HUES6 (cell line): ENCODE results near the gene LRRC27.
"Not testable (repeated sequence)": the region's sequence is repeated elsewhere in the genome, so short reads cannot be mapped to it uniquely, and the experiment has no call there.

ENCODE experiments used
- H3K27ac ChIP-seq: 2 replicates; pipeline ENCODE4 v1.7.0; 2013; ENCODE audit warnings: low read depth, mild to moderate bottlenecking, low read length, inconsistent platforms
- H3K27me3 ChIP-seq: 2 replicates; pipeline ENCODE4 v1.6.1; 2013; ENCODE audit warnings: low read length; ENCODE audit not compliant: control insufficient read depth, insufficient read depth
- H3K36me3 ChIP-seq: 2 replicates; pipeline ENCODE4 v1.6.1; 2013; ENCODE audit warnings: low read length; ENCODE audit not compliant: control insufficient read depth, insufficient read depth
- H3K4me1 ChIP-seq: 2 replicates; pipeline ENCODE4 v1.6.1; 2013; ENCODE audit warnings: low read length; ENCODE audit not compliant: control insufficient read depth, insufficient read depth
- H3K4me3 ChIP-seq: 2 replicates; pipeline ENCODE4 v1.5.1; 2013; ENCODE audit warnings: low read depth, low read length
- H3K9ac ChIP-seq: one replicate; pipeline ENCODE4 v1.6.1; 2013; ENCODE audit warnings: mild to moderate bottlenecking, low read length
- H3K9me3 ChIP-seq: 2 replicates; pipeline ENCODE4 v1.6.1; 2013; ENCODE audit warnings: low read depth, low read length; ENCODE audit not compliant: control insufficient read depth, insufficient read depth

Gene LRRC27

DNA sequence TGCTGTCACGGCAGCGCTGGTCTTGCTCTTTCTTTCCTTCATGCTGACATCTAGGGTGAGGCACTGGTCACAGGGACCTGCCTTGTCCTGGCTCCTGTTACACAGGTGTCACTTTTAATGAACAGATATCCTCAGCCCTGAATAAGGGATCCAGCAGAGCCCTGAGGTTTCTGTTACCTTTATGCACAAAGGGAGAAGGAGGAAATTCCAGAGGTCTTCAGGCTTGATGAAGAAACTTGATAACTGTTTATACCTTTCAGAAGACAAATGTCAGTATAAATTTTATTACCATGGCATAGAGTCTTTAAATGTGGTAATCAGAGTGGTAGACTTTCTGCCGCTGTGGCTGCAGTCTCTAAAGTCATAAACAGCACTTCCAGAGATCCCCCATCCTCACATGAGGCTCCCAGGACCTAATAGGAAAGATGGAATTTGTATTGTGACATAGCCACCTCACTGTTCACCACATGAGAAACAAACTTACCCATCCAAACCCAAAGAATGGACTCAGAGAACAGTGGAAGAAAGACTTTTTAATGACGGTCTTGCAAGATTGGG, 2.7 kb downstream of the LRRC27 start:
- Histone ChIP-seq H3K27ac (no peak overlapping the region), H3K9me3 (no peaks in the 10 kb centered on the region), H3K4me3 (no peak overlapping the region; the same call in 1 of the 2 replicates), H3K27me3 (no peaks in the 10 kb centered on the region), H3K36me3 (no peaks in the 10 kb centered on the region), H3K9ac (no peak overlapping the region), H3K4me1 (peaks cover 16% of the 10 kb centered on the region)

DNA sequence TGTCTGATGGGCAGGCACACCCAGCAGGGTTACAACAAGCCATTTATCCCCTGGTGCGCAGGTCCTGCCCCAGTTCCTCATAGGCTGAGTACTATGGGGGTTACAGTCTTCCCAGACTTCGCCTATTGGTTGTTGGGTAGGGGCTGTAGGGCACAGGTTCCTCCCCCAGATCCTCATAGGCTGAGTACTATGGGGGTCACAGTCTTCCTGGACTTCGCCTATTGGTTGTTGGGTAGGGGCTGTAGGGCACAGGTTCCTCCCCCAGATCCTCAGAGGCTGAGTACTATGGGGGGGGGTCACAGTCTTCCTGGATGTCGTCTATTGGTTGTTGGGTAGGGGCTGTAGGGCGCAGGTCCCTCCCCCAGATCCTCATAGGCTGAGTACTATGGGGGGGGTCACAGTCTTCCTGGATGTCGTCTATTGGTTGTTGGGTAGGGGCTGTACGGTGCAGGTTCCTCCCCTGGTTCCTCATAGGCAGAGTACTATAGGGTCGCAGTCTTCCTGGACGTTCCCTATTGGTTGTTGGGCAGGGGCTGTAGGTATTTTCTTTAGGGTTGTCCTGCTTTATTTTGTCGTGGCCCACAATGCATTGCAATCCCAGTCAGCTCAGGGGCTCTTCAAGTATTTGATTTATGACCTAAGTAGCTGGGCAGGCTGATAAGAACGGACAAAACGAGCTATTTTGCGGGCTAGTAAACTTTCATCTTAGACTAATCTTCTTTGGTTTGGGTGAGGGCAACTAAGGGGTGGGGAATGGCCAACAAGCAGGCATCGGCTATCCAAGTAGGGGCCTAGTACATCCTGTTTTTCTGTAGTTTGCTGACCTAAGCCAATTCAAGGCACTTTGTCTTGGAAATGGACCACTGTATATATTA, 3.4 kb downstream of the LRRC27 start:
- no peaks in the 10 kb centered on the region for H3K9me3 ChIP-seq
- no peaks in the 10 kb centered on the region for H3K36me3 ChIP-seq
- H3K9ac ChIP-seq, result no peak overlapping the region
- H3K27me3 ChIP-seq, result no peaks in the 10 kb centered on the region
- H3K4me1 ChIP-seq, result peaks cover 10% of the 10 kb centered on the region
- no peak overlapping the region; the same call in 1 of the 2 replicates for H3K4me3 ChIP-seq
- H3K27ac ChIP-seq, result no peak overlapping the region

GRCh38 chr10:132336064-132336746, 4.2 kb downstream of the LRRC27 start:
- no peak overlapping the region for H3K4me3 ChIP-seq
- no peaks in the 10 kb centered on the region for H3K36me3 ChIP-seq
- H3K27me3 ChIP-seq, result no peaks in the 10 kb centered on the region
- H3K9me3 ChIP-seq, result no peaks in the 10 kb centered on the region
- no peak overlapping the region for H3K9ac ChIP-seq
- H3K4me1 ChIP-seq, result peaks cover 10% of the 10 kb centered on the region
- no peak overlapping the region for H3K27ac ChIP-seq

GRCh38 chr10:132336919-132337407, 5.0 kb downstream of the LRRC27 start:
- Histone ChIP-seq H3K36me3 (no peaks in the 10 kb centered on the region), H3K9ac (no peak overlapping the region), H3K4me3 (no peak overlapping the region), H3K27me3 (no peaks in the 10 kb centered on the region), H3K27ac (no peak overlapping the region), H3K4me1 (peaks cover 10% of the 10 kb centered on the region), H3K9me3 (no peaks in the 10 kb centered on the region)

- H3K27me3 ChIP-seq, H3K4me3 ChIP-seq, H3K36me3 ChIP-seq, H3K9ac ChIP-seq, H3K27ac ChIP-seq, H3K9me3 ChIP-seq, H3K4me1 ChIP-seq: not testable (repeated sequence)
Observed at GRCh38 chr10:132337854-132338253, 5.9 kb downstream of the LRRC27 start.

- no peaks in the 10 kb centered on the region for H3K9me3 ChIP-seq
- no peak overlapping the region for H3K27ac ChIP-seq
- no peaks in the 10 kb centered on the region for H3K36me3 ChIP-seq
Observed at GRCh38 chr10:132338876-132339275, 6.9 kb downstream of the LRRC27 start.

DNA sequence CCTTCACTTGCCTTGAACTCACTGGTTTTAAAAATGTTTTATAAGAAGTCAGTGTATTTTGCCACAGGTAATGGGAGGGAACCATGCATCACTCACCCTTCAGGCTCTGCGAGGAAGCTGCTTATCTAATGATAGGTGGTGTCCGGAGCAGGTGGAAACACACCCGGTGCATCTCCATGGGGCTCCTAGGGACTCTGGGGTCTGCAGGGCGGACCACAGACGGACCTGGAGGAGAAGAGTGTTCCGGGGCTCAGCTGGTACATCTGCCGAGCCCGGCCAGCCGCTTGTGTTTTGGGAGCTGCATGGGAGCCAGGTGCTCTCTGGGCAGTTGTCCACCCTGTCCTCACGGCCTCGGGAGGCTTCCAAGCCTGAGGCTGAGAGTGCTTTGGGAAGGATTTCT, 7.3 kb downstream of the LRRC27 start:
- H3K9me3 ChIP-seq, result no peaks in the 10 kb centered on the region
- H3K27ac ChIP-seq, result no peak overlapping the region
- H3K9ac ChIP-seq, result no peak overlapping the region
- H3K27me3 ChIP-seq, result no peaks in the 10 kb centered on the region
- H3K4me1 ChIP-seq, result 0 out of 2 replicates have a peak, but pooled peaks cover 2% of the 10 kb centered on the region
- H3K4me3 ChIP-seq, result no peak overlapping the region
- no peaks in the 10 kb centered on the region for H3K36me3 ChIP-seq

More at GRCh38 chr10:132338876-132339275, 6.9 kb downstream of the LRRC27 start:
- no peak overlapping the region for H3K4me3 ChIP-seq
- H3K27me3 ChIP-seq, result no peaks in the 10 kb centered on the region
- H3K4me1 ChIP-seq, result 0 out of 2 replicates have a peak, but pooled peaks cover 2% of the 10 kb centered on the region
- H3K9ac ChIP-seq, result no peak overlapping the region

GRCh38 chr10:132341017-132341416, 9.0 kb downstream of the LRRC27 start:
- Histone ChIP-seq H3K4me3 (no peak overlapping the region), H3K4me1 (no peaks in the 10 kb centered on the region), H3K9me3 (no peaks in the 10 kb centered on the region), H3K9ac (no peak overlapping the region), H3K36me3 (no peaks in the 10 kb centered on the region), H3K27me3 (no peaks in the 10 kb centered on the region), H3K27ac (no peak overlapping the region)

DNA sequence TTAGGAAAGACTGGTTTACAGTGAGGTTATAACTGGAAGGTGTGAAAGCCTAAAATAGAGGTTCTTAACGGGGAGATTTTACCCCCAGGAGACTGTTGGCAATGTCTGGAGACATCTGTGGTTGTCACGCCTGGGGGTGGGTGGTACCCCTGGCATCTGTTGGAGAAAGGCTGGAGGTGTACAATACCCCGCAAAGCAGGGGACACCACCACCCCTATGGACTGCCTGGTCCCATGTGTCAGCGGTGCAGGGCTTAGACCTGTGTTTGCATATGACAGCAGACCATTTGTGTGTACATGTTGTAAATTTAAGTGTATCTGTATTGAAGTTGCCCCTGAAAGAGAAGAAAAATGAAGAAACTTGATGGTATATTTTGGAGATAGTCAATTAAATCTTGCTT, 9.8 kb downstream of the LRRC27 start:
- no peaks in the 10 kb centered on the region for H3K36me3 ChIP-seq
- H3K27ac ChIP-seq, result no peak overlapping the region
- H3K4me1 ChIP-seq, result no peaks in the 10 kb centered on the region
- H3K9me3 ChIP-seq, result no peaks in the 10 kb centered on the region
- no peaks in the 10 kb centered on the region for H3K27me3 ChIP-seq
- H3K4me3 ChIP-seq, result no peak overlapping the region
- H3K9ac ChIP-seq, result no peak overlapping the region

- no peak overlapping the region for H3K27ac ChIP-seq
- H3K4me1 ChIP-seq, result no peaks in the 10 kb centered on the region
- no peaks in the 10 kb centered on the region for H3K36me3 ChIP-seq
- H3K9me3 ChIP-seq, result no peaks in the 10 kb centered on the region
- no peaks in the 10 kb centered on the region for H3K27me3 ChIP-seq
- H3K9ac ChIP-seq, result no peak overlapping the region
- H3K4me3 ChIP-seq, result no peak overlapping the region
Observed at GRCh38 chr10:132342553-132342952, 10.6 kb downstream of the LRRC27 start.

DNA sequence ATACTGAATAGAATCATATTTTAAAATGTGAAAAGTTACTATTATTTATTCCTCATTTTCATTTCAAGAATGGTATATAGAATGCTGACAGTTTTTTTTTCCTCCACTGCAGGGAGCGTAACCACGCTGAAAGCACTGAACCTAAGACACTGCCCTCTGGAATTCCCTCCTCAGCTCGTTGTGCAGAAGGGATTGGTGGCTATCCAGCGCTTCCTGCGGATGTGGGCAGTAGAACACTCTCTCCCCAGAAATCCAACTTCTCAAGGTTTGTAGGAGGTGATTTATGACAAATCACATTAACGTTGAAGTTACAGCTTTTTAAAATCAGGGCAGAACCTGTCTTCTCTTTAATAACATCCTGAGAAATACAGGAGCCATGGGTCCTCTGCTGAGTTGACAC, 12.4 kb downstream of the LRRC27 start:
- Histone ChIP-seq H3K9me3 (no peaks in the 10 kb centered on the region), H3K27me3 (no peaks in the 10 kb centered on the region), H3K4me3 (no peak overlapping the region), H3K36me3 (no peaks in the 10 kb centered on the region), H3K27ac (no peak overlapping the region), H3K9ac (no peak overlapping the region), H3K4me1 (no peaks in the 10 kb centered on the region)
